Lung (tissue), 12 donors: ENCODE data around the gene PLCD4. TPM values are rescaled to one million over a fixed set of nuclear protein-coding genes. Genes with fewer than 3 reads are reported as not detected.
A peak's percentile ranks its signal among the peaks of the same experiment; 100 is the strongest.

Experiments
- ATAC-seq: fragments of 200-7000 bp; cut with Tn5 transposase; one replicate; pipeline ENCODE4 v1.9.1; 2020; ENCODE audit warnings: moderate number of reproducible peaks; ENCODE audit not compliant: insufficient read depth, low FRiP score
- DNase-seq, 3 donors: peaks; one replicate each; pipeline ENCODE4 v3.0.0-alpha.2; 2013 to 2017
- H3K27ac ChIP-seq, 2 donors: one replicate each; pipeline ENCODE4 v1.5.1; 2013; ENCODE audit warnings: mild to moderate bottlenecking in 2 of 2, moderate library complexity in 2 of 2, control low read depth in 1 of 2, inconsistent platforms in 1 of 2, low read depth in 1 of 2, low read length in 1 of 2
- H3K27me3 ChIP-seq, 3 donors: one replicate each; pipeline ENCODE4 v1.5.1; 2013; ENCODE audit warnings: low read length in 2 of 3; ENCODE audit not compliant: control insufficient read depth in 3 of 3, insufficient read depth in 3 of 3
- H3K36me3 ChIP-seq, 4 donors: one replicate each; pipeline ENCODE4 v1.5.1; 2013; ENCODE audit warnings: low read length in 4 of 4, mild to moderate bottlenecking in 1 of 4, moderate library complexity in 1 of 4; ENCODE audit not compliant: control insufficient read depth in 4 of 4, insufficient read depth in 4 of 4
- H3K4me1 ChIP-seq, 5 donors: one replicate each; pipeline ENCODE4 v1.5.1; 2013; ENCODE audit warnings: low read length in 5 of 5, mild to moderate bottlenecking in 2 of 5, moderate library complexity in 1 of 5; ENCODE audit not compliant: control insufficient read depth in 5 of 5, insufficient read depth in 5 of 5
- H3K4me3 ChIP-seq: one replicate; pipeline ENCODE4 v1.5.1; 2013; ENCODE audit warnings: mild to moderate bottlenecking, control low read depth, moderate library complexity
- H3K9ac ChIP-seq, 2 donors: one replicate each; pipeline ENCODE4 v1.5.1; 2013; ENCODE audit warnings: low read length in 2 of 2, control low read depth in 1 of 2; ENCODE audit not compliant: insufficient read depth in 1 of 2
- H3K9me3 ChIP-seq, 4 donors: one replicate each; pipeline ENCODE4 v1.5.1; 2013; ENCODE audit warnings: low read length in 3 of 4, mild to moderate bottlenecking in 1 of 4, moderate library complexity in 1 of 4; ENCODE audit not compliant: control insufficient read depth in 4 of 4, insufficient read depth in 3 of 4
- CTCF ChIP-seq: IDR thresholded peaks from 2 replicates; pipeline ENCODE4 v1.5.1; 2012; ENCODE audit warnings: mild to moderate bottlenecking; ENCODE audit errors: control extremely low read depth, extremely low read depth
- WGBS, 2 donors: extraction: QIAGEN DNeasy Blood & Tissue Kit; methylation state at CpG; one replicate each; pipeline ENCODE4 v1.1.7; 2013; 5-methylcytosine and 5-hydroxymethylcytosine counted together
- polyA plus RNA-seq, 2 donors: library from polyadenylated mRNA; stranded (reverse); fragments of 200-250 nt; gene quantifications; one replicate each; pipeline ENCODE4 v1.2.1, GENCODE V29; 2013
- total RNA-seq, 2 donors: library from RNA; depleted of rRNA in 1 of 2; stranded (reverse); fragments of >200 nt in 1 of 2; gene quantifications; one replicate each; pipeline ENCODE4 v1.2.1, GENCODE V29; 2014 to 2021
- donor health status: control.
- donor health status: control.
- donor health status: Bipolar disorder and iron deficiency.
- donor health status: healthy.
- donor health status: DM: yes; HTN: yes; CAD: no.

PLCD4 gene
- total and polyA plus RNA-seq, 4 donors: 0.07 to 4.7 (median 0.80) TPM

GRCh38 chr2:218658671-218659257 lies 51.1 kb downstream of the PLCD4 start:
- WGBS, 2 donors: 0 to 3% methylated on average over 24 to 27 of the region's 27 CpGs
- peak overlapping the region; percentile 35 to 82 for H3K27ac ChIP-seq

GRCh38 chr2:218659258-218659987 lies 51.7 kb downstream of the PLCD4 start, which contains the start of the genes BCS1L and ZNF142:
TSS of gene BCS1L (plus strand) at chr2:218659683. CDS start at chr2:218660988, 1,305 bp downstream.
TSS of gene ZNF142 (minus strand) at chr2:218659623. CDS start at chr2:218656429, 3,194 bp downstream.
- 0% methylated on average over 49 of the region's 49 CpGs for WGBS, 2 donors
- ATAC-seq: peak; percentile 96
- DNase-seq: peak; percentile 89 to 94 (median 91)

More at GRCh38 chr2:218658671-218659257, 51.1 kb downstream of the PLCD4 start:
- TF ChIP-seq CTCF: peak; percentile 6
- ATAC-seq (no peak), DNase-seq (peak in 2 of 3 donors; percentile 29 to 31)
- Histone ChIP-seq H3K9ac (peak overlapping the region in 1 of 2 donors; percentile 55), H3K4me1 (peaks cover 0 to 18% (median 5%) of the 10 kb centered on the region in 5 donors), H3K36me3 (peaks cover 18 to 32% (median 26%) of the 10 kb centered on the region in 4 donors), H3K9me3 (peaks cover 0 to 2% (median 0%) of the 10 kb centered on the region in 4 donors), H3K4me3 (peak overlapping the region; percentile 78), H3K27me3 (no peaks in the 10 kb centered on the region)

GRCh38 chr2:218659988-218660358 lies 52.3 kb downstream of the PLCD4 start:
- ATAC-seq (no peak), DNase-seq (no peak)
- Histone ChIP-seq H3K36me3 (peaks cover 25 to 40% (median 34%) of the 10 kb centered on the region in 4 donors), H3K9me3 (peaks cover 0 to 2% (median 0%) of the 10 kb centered on the region in 4 donors), H3K27ac (peak overlapping the region in 1 of 2 donors; percentile 68), H3K27me3 (no peaks in the 10 kb centered on the region), H3K4me3 (peak overlapping the region; percentile 78), H3K4me1 (peaks cover 0 to 18% (median 5%) of the 10 kb centered on the region in 5 donors), H3K9ac (peak overlapping the region in 1 of 2 donors; percentile 49)
- 12 to 21% methylated on average over 8 of the region's 8 CpGs for WGBS, 2 donors
- TF ChIP-seq CTCF: no peak

More at GRCh38 chr2:218659258-218659987, 51.7 kb downstream of the PLCD4 start, which contains the start of the genes BCS1L and ZNF142:
- Histone ChIP-seq H3K4me1 (peaks cover 0 to 18% (median 5%) of the 10 kb centered on the region in 5 donors), H3K4me3 (peak within 1 kb of the TSS; percentile 78), H3K36me3 (peaks cover 23 to 36% (median 30%) of the 10 kb centered on the region in 4 donors), H3K9ac (peak within 1 kb of the TSS; percentile 49 to 55), H3K9me3 (peaks cover 0 to 2% (median 0%) of the 10 kb centered on the region in 4 donors), H3K27ac (peak within 1 kb of the TSS; percentile 35 to 82), H3K27me3 (no peaks in the 10 kb centered on the region)
- TF ChIP-seq CTCF: no peak
